SIG-M5 treated with dmso at 0.1 percent for 504 hours (cell line): ENCODE data around the gene CCDC107.

Source experiments
- DNase-seq: peaks from one replicate; lab custom pipeline; 2025; ENCODE audit not compliant: unreplicated experiment; lab: John Stamatoyannopoulos, UW

The CCDC107 gene

DNA sequence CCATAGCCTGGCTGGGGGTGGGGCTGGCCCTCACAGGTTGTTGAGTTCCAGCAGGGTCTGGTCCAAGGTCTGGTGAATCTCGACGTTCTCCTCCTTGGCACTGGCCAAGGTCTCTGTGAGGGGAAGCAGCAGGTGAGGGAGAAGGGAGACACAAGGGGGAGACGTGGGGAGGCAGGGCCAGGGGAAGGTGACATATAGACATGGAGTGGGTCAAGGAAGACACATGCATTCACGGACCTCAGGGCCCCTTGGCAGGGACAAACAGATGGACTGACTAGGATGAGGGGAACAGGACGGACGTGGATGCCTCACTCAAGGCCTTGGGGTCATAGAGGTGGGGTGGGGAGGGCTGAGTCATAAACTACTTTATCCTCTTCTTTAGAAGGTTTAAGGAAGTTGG, 24.0 kb downstream of the CCDC107 start:
- DNase-seq = no peak

DNA sequence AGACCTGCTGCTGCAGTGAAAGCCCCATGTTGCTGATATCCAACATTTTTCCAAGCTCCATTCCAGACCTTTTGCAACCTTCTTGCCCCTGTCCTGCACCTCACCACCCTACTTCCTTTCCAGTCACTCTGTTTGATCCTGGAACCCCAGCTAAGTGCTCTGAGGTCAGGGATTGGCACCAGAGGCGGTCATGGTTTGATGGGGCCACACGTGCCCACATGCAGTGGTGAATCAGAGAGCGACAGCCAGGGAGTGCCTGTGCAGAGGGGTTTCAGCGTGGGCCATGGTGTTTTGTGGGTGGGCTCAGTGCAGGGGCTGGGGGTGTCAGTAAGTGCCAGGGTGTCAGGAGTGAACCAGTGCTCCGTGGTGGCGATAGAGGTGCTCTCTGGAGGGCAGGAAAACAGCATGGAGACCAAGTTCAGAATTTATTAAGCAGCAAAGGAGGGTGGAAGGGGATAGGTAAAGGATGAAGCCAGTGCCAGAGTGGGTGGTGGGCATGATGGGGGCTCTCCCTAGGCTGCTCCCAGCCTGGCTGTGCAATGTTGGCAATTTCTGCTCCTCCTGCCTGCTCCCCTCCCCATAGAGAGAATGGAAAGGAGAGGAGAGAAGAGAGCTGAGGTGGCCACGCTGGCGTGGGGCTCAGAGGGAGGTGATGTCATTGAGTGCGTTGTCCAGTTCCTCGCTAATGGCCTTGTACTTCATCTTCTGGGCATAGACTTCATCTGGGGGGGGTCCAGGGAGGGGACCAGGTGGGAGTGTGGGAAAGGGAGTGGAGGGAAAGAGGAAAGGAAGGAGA, 24.6 kb downstream of the CCDC107 start:
- no peak for DNase-seq

DNA sequence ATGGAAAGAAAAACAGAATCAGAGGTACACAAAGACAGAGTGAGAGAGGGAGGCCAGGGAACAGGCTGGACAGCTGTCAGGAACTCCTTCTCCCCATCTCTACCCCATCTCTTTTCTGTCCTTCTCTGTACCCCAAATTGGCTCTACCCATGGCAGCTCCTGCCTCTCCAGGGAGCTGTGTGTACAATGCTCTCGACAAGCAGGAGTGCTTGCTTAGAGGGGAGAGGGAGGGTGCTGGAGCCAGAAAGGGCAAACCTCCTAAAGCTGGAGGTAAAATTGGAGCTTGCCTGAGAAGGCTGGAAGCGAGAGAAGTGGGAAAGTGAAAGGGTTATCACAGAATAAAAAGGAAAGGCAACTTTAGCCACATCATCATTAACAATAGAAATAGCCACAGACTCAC, 25.2 kb downstream of the CCDC107 start:
- no peak for DNase-seq

DNA sequence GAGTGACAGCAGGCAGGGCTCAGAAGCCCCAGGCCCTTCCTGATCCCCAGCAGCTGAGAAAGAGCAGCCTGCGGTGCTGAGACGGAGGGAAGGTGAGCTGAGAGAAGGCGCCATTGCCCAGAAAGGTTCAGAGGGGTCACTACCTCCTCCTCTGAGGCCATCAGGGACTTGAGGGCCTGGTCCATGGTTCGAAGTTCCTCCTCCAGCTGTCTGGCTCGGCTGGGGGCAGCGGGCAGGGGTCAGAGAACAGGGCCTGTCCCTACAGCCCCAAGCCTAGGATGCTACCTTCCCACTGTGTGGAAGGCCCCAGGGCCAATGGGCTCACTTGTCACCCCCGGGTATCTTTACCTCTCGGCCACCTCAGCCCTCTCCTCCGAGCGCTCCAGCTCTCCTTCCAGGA, 26.8 kb downstream of the CCDC107 start:
- no peak for DNase-seq

DNA sequence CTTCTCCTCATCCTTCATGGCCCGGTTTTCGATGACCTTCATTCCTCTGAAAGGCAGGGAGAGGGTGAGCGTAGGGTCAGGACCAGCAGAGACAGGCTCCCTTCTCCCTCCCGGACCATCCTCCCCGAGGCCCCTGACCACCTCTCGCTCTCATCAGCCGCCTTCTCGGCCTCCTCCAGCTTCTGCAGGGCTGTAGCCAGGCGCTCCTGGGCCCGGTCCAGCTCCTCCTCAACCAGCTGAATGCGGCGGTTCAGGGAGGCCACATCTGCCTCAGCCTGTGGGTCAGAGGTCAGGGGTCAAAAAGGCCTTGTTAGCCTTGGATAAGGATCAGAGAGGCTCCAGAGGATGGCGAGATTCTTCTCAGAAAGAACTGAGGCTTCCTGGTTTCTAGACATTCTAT, 27.4 kb downstream of the CCDC107 start:
- DNase-seq = no peak

DNA sequence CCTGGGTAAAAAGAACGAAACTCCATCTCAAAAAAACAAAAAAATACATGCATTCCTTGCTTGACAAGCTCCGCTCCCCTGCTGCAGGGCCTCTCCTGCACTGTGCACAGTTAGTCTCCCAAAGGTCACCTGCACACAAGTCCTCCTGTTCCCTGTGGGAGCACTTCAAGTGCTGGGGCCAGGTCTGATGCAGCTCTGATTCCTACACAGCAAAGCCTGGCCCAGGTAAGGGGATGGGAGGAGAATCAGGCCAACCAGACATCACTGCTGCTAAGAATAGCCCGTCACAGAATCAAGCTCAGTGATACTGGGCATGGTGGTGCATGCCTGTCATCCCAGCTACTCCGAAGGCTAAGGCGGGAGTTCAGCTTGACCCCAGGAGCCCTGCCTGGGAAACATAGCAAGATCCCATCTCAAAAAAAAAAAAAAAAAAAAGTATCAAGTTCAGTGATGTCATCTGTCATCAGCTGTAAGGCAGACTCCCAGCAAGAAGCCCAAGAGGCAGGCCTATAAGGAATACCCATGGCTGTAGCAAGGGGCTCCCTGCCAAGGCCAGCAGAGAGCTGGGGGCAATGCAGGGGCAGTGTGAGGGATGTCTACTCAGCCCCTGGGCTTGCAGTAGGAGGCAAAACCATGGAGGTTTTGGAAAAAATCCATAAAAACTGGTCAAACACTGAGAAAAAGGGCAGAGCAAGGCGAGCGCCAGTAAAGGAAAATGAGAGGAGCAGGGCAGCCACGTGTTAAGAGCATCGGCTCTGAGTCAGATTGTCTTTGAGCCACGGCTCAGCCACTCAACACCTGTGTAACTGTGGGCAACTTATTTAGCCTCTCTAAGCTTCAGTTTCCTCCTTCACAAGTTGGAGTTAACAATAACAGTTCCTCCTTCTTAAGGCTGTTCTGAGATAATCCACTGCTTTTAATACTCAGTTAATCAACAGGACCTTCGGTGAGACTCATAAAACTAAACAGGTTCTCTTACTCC, 28.4 kb downstream of the CCDC107 start:
- DNase-seq = no peak

DNA sequence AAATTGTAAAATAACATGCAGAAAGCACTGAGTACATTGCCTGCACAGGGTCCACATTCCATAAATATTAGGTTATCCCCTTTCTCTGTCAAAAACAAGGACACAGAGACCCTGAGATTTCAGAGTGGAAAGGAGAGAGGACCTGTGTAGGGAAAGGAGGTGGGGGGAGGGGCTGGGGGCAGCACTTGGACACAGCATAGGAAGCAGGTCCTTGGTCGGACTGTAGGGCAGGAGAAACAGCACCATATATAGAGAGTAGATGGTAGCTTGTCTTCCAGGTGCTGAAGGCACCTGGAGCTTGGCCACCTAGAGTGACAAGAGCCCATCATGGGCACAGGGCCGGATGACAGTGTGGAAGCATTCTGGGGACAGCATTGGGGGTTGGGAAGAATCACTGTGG, 29.2 kb downstream of the CCDC107 start:
- no peak for DNase-seq

DNA sequence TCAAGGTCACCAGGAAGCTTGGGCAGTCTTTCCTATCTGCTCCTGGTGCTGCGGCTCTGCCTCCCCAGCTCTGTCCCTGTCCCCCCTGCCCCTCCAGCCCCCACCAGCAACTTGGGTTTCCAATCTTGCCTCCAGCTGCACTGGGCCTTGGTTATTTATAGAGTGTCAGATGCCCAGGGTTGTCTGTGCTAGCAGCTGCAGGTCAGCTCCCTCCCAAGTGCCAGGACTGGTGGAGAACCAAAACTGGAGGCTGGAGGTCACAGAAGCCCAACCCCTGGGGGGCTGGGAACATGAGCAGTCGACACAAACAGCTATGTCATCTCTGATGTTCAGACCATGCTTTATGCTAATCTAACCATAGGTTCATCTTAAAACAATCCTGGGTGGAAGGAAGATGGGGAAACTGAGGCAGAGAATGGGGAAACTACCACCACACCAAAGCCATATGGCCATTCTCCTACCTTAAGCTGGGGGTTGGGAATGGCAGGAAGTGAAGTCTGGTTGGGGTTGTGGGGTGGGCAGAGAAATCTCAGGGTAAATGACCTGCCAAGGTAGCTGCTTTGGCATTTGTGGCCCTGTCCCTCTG, 30.0 kb downstream of the CCDC107 start:
- no peak for DNase-seq

DNA sequence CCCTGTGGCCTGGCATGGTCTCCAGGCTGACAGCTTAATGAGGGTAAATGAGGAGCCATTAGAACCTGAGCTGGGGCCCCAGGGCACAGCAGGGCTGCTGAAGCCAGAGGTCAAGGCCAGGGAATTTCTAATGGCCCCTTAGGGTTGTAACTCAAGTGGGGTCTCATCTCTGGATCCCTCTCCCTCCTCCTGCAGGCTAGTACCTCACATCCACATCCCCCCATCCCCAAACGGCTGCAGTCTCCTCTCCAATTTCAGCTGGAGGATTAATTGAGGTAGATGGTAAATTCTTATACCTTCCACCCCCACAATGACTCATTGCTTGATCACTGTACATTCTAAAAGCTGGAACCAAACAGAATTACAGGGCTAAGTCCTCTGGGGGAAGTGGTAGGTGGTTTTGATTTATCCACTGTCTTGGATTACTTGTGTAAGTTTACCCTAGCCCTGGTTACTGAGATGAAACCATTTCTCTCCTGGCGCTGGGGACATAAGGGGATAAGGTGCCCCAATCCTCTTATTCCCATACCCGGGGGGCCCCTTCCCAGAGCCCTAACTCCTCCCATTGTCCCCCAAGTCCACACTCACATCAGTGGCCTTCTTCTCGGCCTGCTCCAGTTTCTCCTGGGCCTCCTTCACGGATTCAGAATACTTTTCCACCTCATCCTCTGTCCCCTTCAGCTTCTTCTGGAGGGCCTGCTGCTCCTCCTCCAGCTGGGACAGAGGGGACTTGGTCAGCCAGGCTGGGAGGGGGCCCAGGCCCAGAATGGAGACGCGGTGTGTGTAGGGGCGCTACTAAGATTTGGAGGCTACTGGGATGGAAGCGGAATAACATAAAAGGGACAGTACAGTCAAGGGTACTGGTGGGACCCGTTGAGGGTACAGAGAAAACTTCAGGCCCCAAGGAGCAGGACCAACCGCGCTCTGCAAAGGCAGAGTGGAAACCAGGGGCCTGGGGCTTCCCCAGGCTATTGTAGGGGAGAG, 30.8 kb downstream of the CCDC107 start:
- peak; percentile 14 for DNase-seq

DNA sequence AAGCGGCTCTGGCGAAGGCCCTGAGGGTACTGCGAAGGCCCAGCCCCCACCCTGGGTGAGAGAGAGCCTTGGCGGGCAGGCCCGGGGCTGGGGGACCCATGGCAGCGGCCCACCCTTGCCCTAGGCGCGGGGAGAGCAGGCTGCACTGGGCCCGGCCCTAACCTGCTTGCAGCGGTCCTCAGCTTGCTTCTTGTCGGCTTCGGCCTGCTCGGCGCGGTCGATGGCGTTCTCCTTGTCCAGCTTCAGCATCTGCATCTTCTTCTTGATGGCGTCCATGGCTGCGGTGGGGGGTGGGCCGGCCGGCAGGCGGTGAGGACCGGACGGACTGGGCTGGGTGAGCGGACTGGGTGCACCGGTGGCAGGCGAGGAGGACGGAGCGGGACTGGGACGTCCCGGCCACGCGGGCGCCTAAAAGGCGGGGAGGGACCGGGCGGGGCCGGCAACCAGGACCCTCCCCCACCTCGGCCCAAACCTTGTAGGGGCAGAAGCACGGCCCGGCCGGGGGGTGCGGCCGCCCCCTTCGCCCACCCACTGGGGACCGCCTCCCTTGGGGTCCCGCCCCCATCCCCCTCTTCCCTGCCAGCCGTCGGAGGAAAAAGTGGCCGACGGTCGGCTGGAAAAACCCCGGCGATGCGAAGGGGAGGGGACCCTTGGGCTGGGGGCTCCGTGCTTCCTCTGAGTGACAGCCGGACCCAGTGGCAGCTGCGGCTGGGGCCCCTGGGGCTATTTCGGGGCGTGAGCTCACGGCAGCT, 31.6 kb downstream of the CCDC107 start, which contains the start of gene TPM2:
TSS of gene TPM2 (minus strand) at position 384 of the 752 bp plus-strand sequence. CDS start at position 276, 108 bp downstream.
- no peak for DNase-seq

DNA sequence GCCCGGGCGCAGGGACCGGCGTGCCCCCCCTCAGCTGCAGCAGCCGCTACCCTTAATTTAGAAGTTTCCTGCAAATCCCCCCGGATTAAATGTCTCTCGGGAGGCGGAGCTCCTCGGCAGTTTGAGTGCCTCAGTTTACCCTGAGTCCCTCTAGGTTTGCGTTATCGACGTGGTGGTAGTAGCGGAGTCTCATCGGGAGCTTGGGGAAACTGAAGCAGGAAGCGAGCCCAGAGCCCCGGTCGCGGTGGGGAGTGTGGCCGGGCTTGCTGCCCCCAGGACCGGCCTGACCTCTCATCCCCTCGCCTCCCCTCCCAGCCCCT, 32.2 kb downstream of the CCDC107 start:
- DNase-seq = no peak

DNA sequence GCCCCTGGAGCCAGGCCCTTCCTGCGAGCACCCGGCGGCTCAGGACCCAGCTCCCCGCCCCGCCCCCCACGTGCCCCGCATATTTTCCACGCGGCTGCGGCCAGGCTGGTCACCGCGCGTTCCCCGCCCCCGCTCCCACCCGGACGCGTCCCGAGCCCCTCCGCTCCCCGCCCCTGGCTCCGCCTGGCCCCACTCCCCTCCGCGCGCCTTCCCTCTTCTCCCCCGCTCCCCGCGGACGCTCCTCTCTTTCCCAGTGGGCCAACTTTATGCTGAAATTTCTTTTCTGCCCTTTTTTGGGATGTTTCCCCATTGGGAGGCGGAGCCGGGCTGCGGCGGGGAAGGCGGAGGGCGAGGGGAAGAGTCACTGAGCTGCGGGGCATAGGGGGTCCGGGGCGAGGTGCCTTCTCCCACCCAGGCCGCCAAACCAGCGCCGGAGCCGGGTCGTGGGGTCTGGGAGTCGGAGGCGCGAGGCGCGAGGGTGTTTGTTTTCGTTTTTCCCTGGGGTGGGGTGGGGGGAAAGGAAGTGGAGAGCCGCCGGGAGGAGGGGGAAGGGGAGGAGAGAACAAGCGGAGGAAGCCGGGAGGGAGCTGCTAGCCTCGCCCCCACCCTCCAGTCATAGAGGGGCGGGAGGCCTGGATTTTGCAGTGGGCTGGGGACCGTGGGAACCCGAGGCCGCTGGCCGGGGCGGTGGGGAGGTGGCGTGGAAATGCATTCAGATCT, 32.7 kb downstream of the CCDC107 start:
- DNase-seq = peak; percentile 54

DNA sequence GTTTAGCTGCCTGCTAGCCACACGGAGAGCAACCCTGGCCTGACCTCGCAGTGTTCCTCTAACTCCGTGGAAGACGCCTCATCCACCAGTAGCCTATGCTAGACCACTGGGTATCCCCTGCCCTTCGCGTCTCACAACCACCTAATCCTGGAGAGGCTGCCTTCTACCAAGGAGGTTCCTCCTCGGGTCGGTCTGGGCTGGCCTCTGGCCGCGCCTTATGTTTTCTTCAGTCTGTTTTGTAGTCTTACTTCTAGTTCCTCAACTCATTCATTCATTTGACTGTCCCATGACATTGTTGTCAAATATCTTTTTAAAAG, 33.2 kb downstream of the CCDC107 start:
- DNase-seq = no peak

DNA sequence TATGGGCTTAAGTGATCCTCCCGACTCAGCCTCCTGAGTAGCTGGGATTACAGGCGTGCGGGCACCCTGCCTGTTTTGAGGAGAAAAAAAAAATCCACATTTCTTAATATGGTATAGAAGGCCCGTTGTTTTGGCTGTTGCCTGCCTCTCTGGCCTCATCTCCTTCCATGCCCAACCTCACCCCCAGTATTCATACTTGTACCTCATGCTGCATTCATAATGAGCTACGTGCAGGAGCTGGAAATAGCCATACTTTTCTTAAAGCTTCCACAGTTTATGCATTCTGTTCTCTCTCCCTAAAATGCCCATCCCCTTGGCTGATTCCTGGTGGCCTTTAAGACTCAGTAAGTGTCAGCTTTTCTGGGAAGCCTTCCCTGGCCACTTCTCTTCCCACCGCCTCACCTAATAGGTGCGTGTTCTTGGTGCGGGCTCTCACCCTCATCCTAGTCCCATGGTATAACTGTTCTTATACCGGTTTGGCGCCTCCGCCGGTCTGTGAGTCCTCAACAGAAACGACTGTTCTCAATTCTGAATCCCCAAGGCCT, 33.7 kb downstream of the CCDC107 start:
- DNase-seq = no peak

DNA sequence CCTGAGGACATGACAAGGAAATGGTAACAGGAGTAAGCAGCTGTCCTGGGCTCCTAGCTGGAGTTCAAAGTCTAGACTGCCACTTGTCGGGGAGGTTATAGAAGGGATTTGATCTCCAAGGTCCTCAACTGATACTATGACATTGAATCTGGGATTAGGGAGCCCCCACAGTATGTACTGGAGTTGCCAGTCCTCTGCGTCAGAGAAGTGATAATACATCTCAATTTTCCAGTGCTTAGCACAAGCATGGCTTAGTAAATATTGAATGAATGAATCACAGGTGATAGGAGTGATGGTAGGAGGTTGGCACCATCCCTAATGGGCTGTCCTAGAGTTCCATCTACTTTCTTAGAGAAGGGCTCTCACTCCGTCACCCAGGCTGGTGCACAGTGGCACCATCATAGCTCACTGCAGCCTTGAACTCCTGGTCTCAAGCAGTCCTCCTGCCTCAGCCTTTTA, 37.9 kb downstream of the CCDC107 start:
- no peak for DNase-seq

DNA sequence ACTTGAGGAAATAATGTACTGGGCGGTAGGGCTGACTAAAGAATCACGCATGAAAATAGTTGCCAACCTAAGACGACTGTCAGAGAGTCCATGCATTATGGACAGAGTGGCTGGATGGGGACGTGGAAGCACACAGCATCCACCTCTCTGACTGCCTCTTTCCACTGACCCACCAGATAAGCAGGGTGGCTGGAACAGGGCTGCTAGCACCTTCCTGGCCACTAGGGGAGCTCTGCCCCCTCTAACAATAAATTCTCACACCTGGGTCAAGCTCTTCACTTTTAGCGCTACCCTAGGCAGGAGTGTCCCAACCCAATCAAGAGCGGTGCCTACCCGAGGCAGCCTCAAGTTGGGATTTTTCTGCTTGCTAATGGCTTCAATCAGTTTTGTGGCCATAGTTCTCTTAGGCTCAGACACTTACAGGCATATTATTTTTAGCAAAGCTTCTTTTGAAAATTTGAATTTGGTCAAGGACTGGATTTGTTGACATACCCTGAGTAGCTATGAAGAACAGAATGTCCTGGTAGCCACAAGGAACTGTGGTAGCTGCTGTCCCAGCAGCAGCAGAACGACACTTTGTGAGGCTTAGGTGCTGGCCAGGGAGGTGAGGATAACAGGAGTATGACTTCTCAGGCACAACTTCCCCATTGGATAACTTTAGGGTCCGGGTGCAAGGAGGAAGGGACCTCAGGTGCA, 38.6 kb downstream of the CCDC107 start:
- DNase-seq = peak; percentile 33

DNA sequence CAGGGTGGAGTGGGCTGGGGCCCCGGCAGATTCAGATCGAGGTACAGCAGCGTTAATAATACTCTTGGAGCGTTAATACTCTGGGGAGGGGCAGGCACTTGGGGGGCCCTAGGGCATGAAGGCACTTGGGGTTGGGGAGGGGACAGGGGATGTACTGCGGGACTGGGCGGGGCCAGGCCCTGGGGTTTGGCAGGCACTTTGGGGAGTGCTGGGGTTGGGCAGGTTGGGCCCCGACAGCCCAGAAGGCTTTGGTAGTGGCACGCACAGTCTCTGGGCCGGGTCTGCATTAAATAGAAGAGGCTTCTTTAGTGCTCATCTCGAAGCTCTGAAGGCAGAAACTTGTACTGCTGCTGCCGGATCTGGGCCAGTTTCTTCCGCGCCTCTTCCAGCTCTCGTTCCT, 39.4 kb downstream of the CCDC107 start:
- no peak for DNase-seq

DNA sequence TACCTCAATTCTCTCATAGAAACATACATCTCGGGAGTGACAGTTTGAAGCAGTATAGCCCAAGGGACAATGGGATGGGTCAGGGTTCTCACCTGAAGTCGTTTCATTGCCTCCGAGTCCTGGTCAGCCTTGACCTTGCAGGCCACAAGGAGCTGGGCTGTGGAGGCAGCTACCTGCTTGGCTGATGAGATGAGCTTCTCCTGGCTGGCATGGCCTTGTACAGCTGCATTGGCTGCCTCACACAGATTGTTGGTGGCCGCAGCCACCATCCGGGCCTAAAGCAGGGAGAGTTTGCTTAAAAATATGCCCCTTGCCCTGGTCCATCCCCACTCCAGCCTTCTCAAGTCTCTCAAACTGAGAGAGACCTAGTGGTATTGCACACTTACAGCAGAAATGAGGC, 40.1 kb downstream of the CCDC107 start:
- no peak for DNase-seq
